ENCODE measurements around the gene IL22RA1.

Gene IL22RA1

DNA sequence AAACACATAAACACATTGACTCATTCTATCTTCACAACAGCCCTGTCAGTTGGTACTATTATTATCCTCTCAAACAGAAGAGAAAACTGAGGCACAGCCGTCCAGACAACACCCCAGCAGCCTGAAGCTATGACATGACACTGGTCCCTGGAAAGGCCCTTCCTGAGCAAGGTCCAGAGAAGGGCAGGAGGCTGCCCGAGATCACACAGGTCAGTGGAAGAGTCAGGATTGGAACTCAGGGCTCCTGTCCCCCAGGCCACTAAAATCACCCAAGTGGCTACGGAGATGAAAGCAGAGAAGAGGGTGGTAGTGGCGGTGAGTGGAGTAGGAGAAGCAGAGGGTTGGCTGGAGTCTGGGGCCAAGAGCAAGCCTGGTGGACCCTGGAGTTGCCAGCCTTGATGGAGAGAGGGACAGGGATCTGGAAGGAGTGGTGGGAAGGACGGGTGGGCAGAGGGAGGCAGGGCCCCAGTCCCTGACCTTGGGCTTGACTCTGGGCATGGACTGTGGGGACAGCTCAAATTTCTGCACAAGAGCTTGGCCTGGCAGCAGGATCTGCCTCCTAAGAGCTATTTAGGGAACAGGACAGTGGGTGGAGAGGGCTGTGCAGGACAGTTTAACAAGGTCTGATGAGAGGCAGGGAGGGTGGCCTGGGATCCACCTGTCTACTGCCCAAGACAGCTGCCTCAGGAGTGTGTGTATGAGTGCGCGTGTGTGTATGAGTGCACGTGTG is 46.8 kb downstream of the IL22RA1 start:
- no peaks in the 10 kb centered on the region for H4K20me1 ChIP-seq
- H3K27ac ChIP-seq = no peak overlapping the region
- no peak for TF ChIP-seq Cebpa-rat (IDR thresholded peaks at IDR 0.05)
- H3K9ac ChIP-seq = no peak overlapping the region
- no peak overlapping the region for H3K4me2 ChIP-seq
- no peaks in the 10 kb centered on the region for H3K36me3 ChIP-seq
- peaks cover 0 to 17% (median 0%) of the 10 kb centered on the region in 10 experiments; a peak in 6 of 20 replicates for H3K4me1 ChIP-seq
- H3K4me3 ChIP-seq = no peak overlapping the region
- H3K9me3 ChIP-seq (replicated peaks in 1 of 11) = no peaks in the 10 kb centered on the region
- H3K27me3 ChIP-seq = no peaks in the 10 kb centered on the region

- Histone ChIP-seq H3K9ac (no peak overlapping the region), H4K20me1 (no peaks in the 10 kb centered on the region), H3K4me3 (no peak overlapping the region), H3K4me1 (peaks cover 0 to 10% (median 0%) of the 10 kb centered on the region in 10 experiments; a peak in 3 of 20 replicates), H3K9me3 (replicated peaks in 1 of 11) (no peaks in the 10 kb centered on the region), H3K4me2 (no peak overlapping the region), H3K27ac (no peak overlapping the region), H3K36me3 (no peaks in the 10 kb centered on the region), H3K27me3 (no peaks in the 10 kb centered on the region)
- TF ChIP-seq Cebpa-rat (IDR thresholded peaks at IDR 0.05) = no peak
Measured at GRCh38 chr1:24095140-24095859, 47.6 kb downstream of the IL22RA1 start.

DNA sequence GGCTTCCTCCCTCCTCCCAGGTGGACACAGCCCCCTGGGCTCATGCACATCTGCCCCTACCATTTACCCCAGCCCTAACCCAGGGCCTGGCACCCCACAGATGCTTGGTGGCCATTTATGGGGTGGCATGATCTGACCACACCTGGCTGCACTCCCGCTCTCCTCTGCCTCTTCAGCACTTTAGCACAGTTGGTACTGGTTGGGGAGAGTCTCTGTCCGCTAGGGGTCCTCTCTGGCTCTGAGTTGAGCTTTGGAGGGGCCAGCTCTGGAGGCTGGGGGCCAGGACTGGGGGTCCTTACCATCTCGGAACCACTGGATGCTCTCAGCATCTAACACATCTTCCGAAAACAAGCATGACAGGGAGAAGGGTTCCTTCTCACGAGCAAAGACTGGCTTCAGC is 48.4 kb downstream of the IL22RA1 start:
- Histone ChIP-seq H4K20me1 (no peaks in the 10 kb centered on the region), H3K36me3 (no peaks in the 10 kb centered on the region), H3K27ac (no peak overlapping the region), H3K4me1 (peaks cover 0 to 15% (median 2%) of the 10 kb centered on the region in 10 experiments; a peak in 14 of 20 replicates), H3K27me3 (no peaks in the 10 kb centered on the region), H3K4me2 (no peak overlapping the region), H3K9ac (no peak overlapping the region), H3K9me3 (replicated peaks in 1 of 11) (no peaks in the 10 kb centered on the region), H3K4me3 (no peak overlapping the region)
- TF ChIP-seq Cebpa-rat (IDR thresholded peaks at IDR 0.05) = no peak

DNA sequence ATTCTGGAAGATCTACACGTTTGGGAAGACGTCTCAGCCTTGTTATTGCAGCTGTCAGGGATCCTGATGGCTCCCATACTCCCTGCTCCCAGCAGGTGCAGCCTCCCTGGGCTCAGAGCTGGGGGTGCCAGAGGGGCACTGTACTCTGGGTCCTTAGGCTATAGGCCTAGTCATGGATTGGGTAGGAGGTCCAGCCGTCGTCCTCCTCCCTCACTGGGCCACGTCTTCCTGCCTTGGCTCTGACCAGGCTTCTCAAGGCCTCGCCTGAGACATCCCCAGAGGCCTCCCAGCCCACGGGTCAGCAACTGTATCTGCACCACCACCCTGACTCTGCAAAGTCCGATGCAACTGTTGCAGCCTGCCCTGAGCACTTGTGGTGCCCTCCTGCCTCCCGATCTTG is 49.2 kb downstream of the IL22RA1 start:
- Histone ChIP-seq H3K9ac (no peak overlapping the region), H4K20me1 (no peaks in the 10 kb centered on the region), H3K4me1 (peaks cover 0 to 20% (median 10%) of the 10 kb centered on the region in 10 experiments; a peak in 15 of 20 replicates), H3K9me3 (replicated peaks in 1 of 11) (no peaks in the 10 kb centered on the region), H3K4me2 (no peak overlapping the region), H3K36me3 (no peaks in the 10 kb centered on the region), H3K27me3 (no peaks in the 10 kb centered on the region), H3K4me3 (no peak overlapping the region), H3K27ac (no peak overlapping the region)
- no peak for TF ChIP-seq Cebpa-rat (IDR thresholded peaks at IDR 0.05)

- no peaks in the 10 kb centered on the region for H3K9me3 ChIP-seq (replicated peaks in 1 of 11)
- no peaks in the 10 kb centered on the region for H4K20me1 ChIP-seq
- no peak overlapping the region for H3K4me2 ChIP-seq
- H3K27ac ChIP-seq = no peak overlapping the region
- TF ChIP-seq Cebpa-rat (IDR thresholded peaks at IDR 0.05) = no peak
- H3K27me3 ChIP-seq = no peaks in the 10 kb centered on the region
- no peak overlapping the region for H3K9ac ChIP-seq
- H3K36me3 ChIP-seq = no peaks in the 10 kb centered on the region
- peaks cover 0 to 17% (median 10%) of the 10 kb centered on the region in 10 experiments; a peak in 15 of 20 replicates for H3K4me1 ChIP-seq
- no peak overlapping the region for H3K4me3 ChIP-seq
Measured at GRCh38 chr1:24092979-24093378, 50.0 kb downstream of the IL22RA1 start.

- Histone ChIP-seq H3K27me3 (no peaks in the 10 kb centered on the region), H3K9ac (no peak overlapping the region), H3K9me3 (replicated peaks in 1 of 11) (no peaks in the 10 kb centered on the region), H3K36me3 (no peaks in the 10 kb centered on the region), H3K4me3 (no peak overlapping the region), H4K20me1 (no peaks in the 10 kb centered on the region), H3K4me1 (peaks cover 0 to 17% (median 10%) of the 10 kb centered on the region in 10 experiments; a peak in 15 of 20 replicates), H3K4me2 (no peak overlapping the region), H3K27ac (no peak overlapping the region)
- no peak for TF ChIP-seq Cebpa-rat (IDR thresholded peaks at IDR 0.05)
Measured at GRCh38 chr1:24091971-24092482, 50.9 kb downstream of the IL22RA1 start.

DNA sequence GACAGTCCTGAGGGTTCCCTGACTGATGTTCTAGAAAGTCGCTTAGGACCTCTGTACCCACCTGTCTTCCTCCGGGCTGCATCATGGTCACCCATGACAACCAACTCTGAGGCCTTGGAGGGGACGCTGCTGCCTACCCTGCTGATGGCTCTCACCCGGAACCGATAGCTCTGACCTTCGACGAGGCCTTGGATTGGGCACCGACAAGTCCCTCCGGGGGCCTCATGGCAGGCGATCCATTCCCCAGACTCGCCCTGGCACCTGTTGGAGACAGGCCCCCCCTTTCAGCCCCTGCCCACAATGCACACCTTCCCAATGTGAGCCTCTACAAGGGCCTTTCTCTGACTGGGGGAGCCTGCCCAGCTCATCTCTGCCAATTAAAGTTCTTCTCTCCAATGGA is 52.2 kb downstream of the IL22RA1 start:
- Histone ChIP-seq H3K4me2 (no peak overlapping the region), H3K27ac (no peak overlapping the region), H3K27me3 (no peaks in the 10 kb centered on the region), H4K20me1 (no peaks in the 10 kb centered on the region), H3K4me3 (no peak overlapping the region), H3K9ac (no peak overlapping the region), H3K4me1 (peaks cover 0 to 17% (median 10%) of the 10 kb centered on the region in 10 experiments; a peak in 15 of 20 replicates), H3K9me3 (replicated peaks in 1 of 11) (no peaks in the 10 kb centered on the region), H3K36me3 (no peaks in the 10 kb centered on the region)
- no peak for TF ChIP-seq Cebpa-rat (IDR thresholded peaks at IDR 0.05)

DNA sequence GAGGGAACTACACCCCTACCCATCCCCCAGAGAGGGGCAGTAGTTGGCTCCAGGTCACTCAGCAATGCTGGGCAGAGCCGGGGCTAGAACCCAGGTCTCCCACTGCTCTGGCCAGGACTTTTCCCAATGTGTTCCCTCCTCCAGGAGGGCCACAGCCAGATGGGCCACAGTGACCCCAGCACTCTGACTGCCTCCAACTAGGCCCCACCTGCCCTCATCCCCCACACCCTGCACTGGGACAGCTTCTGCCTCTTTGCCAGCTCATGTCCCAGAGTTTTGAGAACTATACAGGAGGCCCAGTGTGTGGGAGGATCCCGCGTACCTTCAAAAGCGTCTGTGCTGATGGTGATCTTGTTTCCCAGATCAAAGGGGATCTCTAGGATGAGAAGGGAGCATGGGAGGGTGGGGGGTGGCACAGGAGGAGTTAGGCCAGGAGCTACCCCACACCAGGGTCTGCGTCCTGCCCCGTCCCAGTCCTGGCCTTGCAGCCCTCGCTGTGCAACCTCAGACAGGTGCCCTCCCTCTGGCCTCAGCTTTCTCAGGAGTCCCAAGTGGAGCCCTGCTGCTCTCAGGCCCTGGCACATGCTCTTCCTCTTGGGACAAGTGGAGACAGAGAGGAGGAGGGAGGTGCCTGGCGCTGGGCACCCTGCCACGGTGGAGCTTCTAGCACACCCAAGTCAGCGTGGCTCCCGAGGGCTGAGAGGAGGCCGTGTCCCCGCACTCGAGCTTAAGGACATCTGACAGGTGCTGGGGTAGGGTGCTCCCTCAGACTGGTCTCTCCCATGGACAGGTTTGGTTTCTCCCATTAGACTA is 53.0 kb downstream of the IL22RA1 start:
- Histone ChIP-seq H4K20me1 (no peaks in the 10 kb centered on the region), H3K36me3 (no peaks in the 10 kb centered on the region), H3K27ac (peak overlapping the region in 5 of 11 experiments; percentile 19 to 59 (median 48); a peak in 5 of 22 replicates), H3K27me3 (no peaks in the 10 kb centered on the region), H3K4me2 (peak overlapping the region in 9 of 11 experiments; percentile 15 to 72 (median 54); a peak in 15 of 22 replicates), H3K4me1 (peaks cover 0 to 17% (median 10%) of the 10 kb centered on the region in 10 experiments; a peak in 15 of 20 replicates), H3K4me3 (no peak overlapping the region), H3K9ac (0 out of 22 replicates have a peak overlapping the region, but pooled peaks of 2 of the 11 experiments have one; percentile 15 to 30), H3K9me3 (replicated peaks in 1 of 11) (no peaks in the 10 kb centered on the region)
- TF ChIP-seq Cebpa-rat (IDR thresholded peaks at IDR 0.05) = no peak

All from BLaER1 treated with 17β-estradiol and CSF1 and Interleukin-3, amounts not matched to agents 10 nM and 100 nM (cell line).